Activated CD8-positive, alpha-beta T cell treated with anti-CD3 and anti-CD28 coated beads for 36 hours (primary cell): ENCODE data around the gene SPAG9. TPM values are rescaled to one million over a fixed set of nuclear protein-coding genes. Genes with fewer than 3 reads are reported as not detected.

Experiments used
- ATAC-seq: fragments of 200-7000 bp; cut with Tn5 transposase; one replicate; pipeline ENCODE4 v1.10.0; 2021; ENCODE audit warnings: mild to moderate bottlenecking, moderate library complexity
- CTCF ChIA-PET: fragments of 350-600 bp; sonication (Branson Sonifier 250); formaldehyde crosslinking; loops from one replicate; lab custom pipeline; 2021; ENCODE audit warnings: antibody characterized with exemption; lab: Charles Lee
- POLR2A ChIA-PET: fragments of 350-600 bp; sonication (Branson Sonifier 250); formaldehyde crosslinking; loops from one replicate; lab custom pipeline; 2021; ENCODE audit warnings: antibody characterized with exemption; lab: Charles Lee
- DNase-seq: peaks from one replicate; pipeline ENCODE4 v3.0.0-alpha.2; 2020
- H3K27ac Mint-ChIP-seq: one replicate; pipeline ENCODE4 v1.8.0; 2021; ENCODE audit warnings: mild to moderate bottlenecking, mixed read lengths
- H3K27me3 Mint-ChIP-seq: one replicate; pipeline ENCODE4 v1.8.0; 2021; ENCODE audit warnings: mixed read lengths
- H3K36me3 Mint-ChIP-seq: one replicate; pipeline ENCODE4 v1.8.0; 2021; ENCODE audit warnings: low read depth, mixed read lengths
- H3K4me1 Mint-ChIP-seq: one replicate; pipeline ENCODE4 v1.8.0; 2021; ENCODE audit warnings: low read depth, mixed read lengths
- H3K4me3 Mint-ChIP-seq: one replicate; pipeline ENCODE4 v1.8.0; 2021; ENCODE audit warnings: mild to moderate bottlenecking, moderate library complexity, mixed read lengths
- H3K9me3 Mint-ChIP-seq: one replicate; pipeline ENCODE4 v1.8.0; 2021; ENCODE audit warnings: mixed read lengths
- intact Hi-C: fragments of 100-400 bp; cut with micrococcal nuclease; formaldehyde crosslinking; loops from one replicate; pipeline ENCODE4 v1.10.0; 2022
- total RNA-seq, 2 experiments: library from RNA; stranded (reverse); gene quantifications; one replicate each; pipeline ENCODE4 v1.2.3, GENCODE V29; 2021
- TF ChIP-seq, protein P1 (sequence below): fragments of 200-600 bp; IDR thresholded peaks from one replicate; pipeline ENCODE4 v1.8.0; 2022; ENCODE audit warnings: antibody characterized with exemption, mild to moderate bottlenecking

SPAG9 gene
- total RNA-seq, 2 experiments from 2014 or later, result 54.3 to 59.8 TPM

DNA sequence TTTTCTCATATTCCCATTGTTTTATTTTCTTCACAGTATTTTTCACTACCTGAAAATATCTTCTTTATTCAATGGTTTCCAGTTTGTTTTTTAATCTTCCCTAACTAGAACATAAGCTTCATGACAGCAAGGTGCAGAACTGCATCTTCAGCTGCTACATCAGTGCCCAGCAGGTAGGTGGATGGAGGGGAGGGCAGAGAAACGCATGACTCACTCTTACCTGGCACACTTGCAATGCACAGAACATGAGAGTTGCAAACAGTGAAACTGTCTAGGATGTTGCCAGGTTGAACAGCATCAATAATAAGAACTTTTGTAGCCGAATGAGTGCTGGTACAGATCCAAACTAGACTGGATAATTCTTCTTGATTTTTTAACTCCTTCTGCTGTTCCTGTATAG, 127.1 kb downstream of the SPAG9 start:
- Mint-ChIP-seq H3K27me3 (no peaks in the 10 kb centered on the region), H3K27ac (no peak overlapping the region), H3K9me3 (no peaks in the 10 kb centered on the region), H3K4me1 (no peaks in the 10 kb centered on the region), H3K36me3 (peaks cover 38% of the 10 kb centered on the region), H3K4me3 (no peak overlapping the region)
- ATAC-seq, result no peak
- TF ChIP-seq, protein P1, sequence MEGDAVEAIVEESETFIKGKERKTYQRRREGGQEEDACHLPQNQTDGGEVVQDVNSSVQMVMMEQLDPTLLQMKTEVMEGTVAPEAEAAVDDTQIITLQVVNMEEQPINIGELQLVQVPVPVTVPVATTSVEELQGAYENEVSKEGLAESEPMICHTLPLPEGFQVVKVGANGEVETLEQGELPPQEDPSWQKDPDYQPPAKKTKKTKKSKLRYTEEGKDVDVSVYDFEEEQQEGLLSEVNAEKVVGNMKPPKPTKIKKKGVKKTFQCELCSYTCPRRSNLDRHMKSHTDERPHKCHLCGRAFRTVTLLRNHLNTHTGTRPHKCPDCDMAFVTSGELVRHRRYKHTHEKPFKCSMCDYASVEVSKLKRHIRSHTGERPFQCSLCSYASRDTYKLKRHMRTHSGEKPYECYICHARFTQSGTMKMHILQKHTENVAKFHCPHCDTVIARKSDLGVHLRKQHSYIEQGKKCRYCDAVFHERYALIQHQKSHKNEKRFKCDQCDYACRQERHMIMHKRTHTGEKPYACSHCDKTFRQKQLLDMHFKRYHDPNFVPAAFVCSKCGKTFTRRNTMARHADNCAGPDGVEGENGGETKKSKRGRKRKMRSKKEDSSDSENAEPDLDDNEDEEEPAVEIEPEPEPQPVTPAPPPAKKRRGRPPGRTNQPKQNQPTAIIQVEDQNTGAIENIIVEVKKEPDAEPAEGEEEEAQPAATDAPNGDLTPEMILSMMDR, result no peak
- DNase-seq, result no peak
- intact Hi-C loops, result no loop called here
- POLR2A ChIA-PET, result no interaction called here
- CTCF ChIA-PET, result no interaction called here

DNA sequence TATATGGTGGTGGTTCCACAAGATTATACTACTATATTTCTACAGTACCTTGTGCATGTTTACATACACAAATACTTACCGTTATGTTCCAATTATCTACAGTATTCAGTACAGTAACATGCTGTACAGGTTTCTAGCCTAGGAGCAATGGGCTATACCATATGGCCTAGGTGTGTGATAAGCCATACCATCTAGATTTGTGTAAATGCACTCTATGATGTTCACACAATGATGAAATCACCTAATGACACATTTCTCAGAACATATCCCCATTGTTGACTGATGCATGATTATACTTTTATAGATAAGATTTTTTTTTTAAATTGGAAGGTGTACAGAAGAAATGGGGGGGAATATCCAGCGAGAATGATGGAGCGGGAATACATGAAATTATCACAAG, 131.5 kb downstream of the SPAG9 start:
- ChIA-PET POLR2A (no interaction called here), CTCF (no interaction called here)
- Mint-ChIP-seq H3K27me3 (no peaks in the 10 kb centered on the region), H3K4me3 (no peak overlapping the region), H3K4me1 (no peaks in the 10 kb centered on the region), H3K27ac (no peak overlapping the region), H3K9me3 (no peaks in the 10 kb centered on the region), H3K36me3 (peaks cover 42% of the 10 kb centered on the region)
- DNase-seq (no peak), ATAC-seq (no peak)
- intact Hi-C loops, result no loop called here
- TF ChIP-seq, protein P1, result no peak

DNA sequence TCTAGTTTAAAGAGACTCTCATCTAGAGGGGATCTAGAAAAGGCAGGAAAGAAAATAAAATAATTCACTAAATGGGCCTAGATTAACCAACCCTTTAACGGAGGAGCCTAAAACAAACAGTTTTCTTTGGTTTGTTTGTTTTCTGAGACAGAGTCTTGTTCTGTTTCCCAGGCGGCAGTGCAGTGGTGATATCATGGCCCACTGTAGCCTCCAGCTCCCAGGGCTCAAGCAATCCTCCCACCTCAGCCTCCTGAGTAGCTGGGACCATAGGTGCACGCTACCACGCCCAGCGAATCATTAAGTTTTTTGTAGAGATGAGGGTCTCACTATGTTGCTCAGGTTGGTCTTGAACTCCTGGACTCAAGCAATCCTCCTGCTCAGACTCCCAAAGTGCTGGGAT, 132.2 kb downstream of the SPAG9 start:
- intact Hi-C loops, result no loop called here
- Mint-ChIP-seq H3K9me3 (no peaks in the 10 kb centered on the region), H3K36me3 (peaks cover 41% of the 10 kb centered on the region), H3K4me1 (no peaks in the 10 kb centered on the region), H3K4me3 (no peak overlapping the region), H3K27ac (no peak overlapping the region), H3K27me3 (no peaks in the 10 kb centered on the region)
- DNase-seq (no peak), ATAC-seq (no peak)
- POLR2A ChIA-PET, result no interaction called here
- TF ChIP-seq, protein P1, result no peak
- CTCF ChIA-PET, result no interaction called here

DNA sequence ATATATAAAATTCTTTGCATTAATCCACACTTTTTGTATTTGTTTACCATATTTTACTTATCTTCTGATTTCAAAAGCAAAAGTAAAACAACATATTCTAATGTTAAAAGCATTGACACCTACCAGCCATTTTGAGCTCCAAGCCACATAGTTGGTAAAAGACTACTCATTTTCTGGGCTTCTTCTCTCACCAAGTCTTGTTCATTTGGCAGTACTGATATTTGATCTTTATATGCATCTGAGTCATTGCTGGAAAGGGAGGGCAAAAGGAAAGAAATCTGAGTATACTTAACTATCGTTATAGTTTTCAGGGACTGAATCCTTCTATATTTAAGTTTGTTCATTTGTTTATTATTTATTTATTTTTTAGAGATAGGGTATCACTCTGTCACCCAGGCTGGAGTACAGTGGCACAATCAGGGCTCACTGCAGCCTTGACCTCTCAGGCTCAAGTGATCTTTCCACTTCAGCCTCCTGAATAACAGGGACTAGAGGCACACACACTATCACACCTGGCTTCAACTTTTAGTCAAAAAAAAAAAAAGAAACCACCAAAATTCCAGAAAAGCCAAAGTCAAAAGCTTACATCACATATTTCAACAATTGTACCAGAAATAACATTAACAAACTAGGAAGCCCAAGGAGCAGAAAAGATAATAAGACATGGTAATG, 133.5 kb downstream of the SPAG9 start:
- Mint-ChIP-seq H3K27me3 (no peaks in the 10 kb centered on the region), H3K4me3 (no peak overlapping the region), H3K27ac (no peak overlapping the region), H3K4me1 (no peaks in the 10 kb centered on the region), H3K9me3 (no peaks in the 10 kb centered on the region), H3K36me3 (peaks cover 37% of the 10 kb centered on the region)
- DNase-seq (no peak), ATAC-seq (no peak)
- ChIA-PET CTCF (interaction anchor here (0.7 kb wide), 1 partner anchor 32 kb away, joined by 3 read pairs; no protein-coding TSS in a partner anchor), POLR2A (no interaction called here)
- TF ChIP-seq, protein P1, result no peak
- intact Hi-C loops, result no loop called here

DNA sequence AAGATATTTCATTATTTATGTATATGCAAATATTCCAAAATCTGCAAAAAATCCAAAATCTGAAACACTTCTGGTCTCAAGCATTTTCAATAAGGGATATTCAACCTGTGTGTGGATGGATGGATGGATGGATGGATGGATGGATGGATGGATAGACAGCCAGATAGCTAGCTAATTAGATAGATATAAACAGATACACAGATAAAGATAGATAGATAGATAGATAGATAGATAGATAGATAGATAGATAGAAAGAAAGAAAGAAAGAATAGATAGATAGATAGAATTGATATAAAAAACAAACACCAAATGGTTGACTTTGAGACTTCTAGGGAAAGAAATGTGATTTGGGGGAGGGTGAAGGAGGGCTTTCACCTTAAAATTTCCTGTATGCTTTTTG, 139.4 kb downstream of the SPAG9 start:
- ChIA-PET CTCF (no interaction called here), POLR2A (interaction anchor here (0.7 kb wide), 1 partner anchor 70 kb away, joined by 3 read pairs; no protein-coding TSS in a partner anchor)
- Mint-ChIP-seq H3K27ac (no peak overlapping the region), H3K36me3 (peaks cover 35% of the 10 kb centered on the region), H3K27me3 (no peaks in the 10 kb centered on the region), H3K4me3 (no peak overlapping the region), H3K9me3 (no peaks in the 10 kb centered on the region), H3K4me1 (peaks cover 11% of the 10 kb centered on the region)
- TF ChIP-seq, protein P1, result no peak
- DNase-seq (no peak), ATAC-seq (no peak)
- intact Hi-C loops, result no loop called here
